ENCODE results near the gene RNASEH2B.

RNASEH2B gene

DNA sequence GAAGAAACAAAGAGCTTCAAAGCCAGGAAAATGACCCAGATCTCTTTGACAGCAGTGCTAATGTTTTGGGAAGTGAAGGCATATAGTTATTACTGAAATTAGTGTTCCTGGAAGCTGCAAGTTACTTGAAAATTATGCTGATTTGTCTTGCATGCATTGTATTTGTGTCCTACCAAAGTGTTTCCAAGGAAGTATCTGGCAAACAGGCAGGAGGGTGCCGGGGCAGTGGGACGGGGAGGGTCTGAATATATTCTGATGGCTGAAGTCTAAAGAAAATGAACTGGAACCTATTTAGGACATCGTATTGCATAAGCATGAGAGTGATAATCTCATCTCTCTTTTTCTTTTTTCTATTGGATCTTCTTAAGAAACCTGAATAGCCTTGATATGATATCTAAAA is 9.0 kb downstream of the RNASEH2B start:
- Histone ChIP-seq H3K27ac (ENCODE audit: low read depth, low read length) (no peak overlapping the region), H3K9me3 (ENCODE audit: insufficient read depth, low read depth, low read length) (peaks cover 27% of the 10 kb centered on the region), H3K4me1 (ENCODE audit: insufficient read depth, low read length) (peaks cover 10% of the 10 kb centered on the region), H3K9ac (ENCODE audit: low read depth, low read length) (no peak overlapping the region), H3K4me3 (ENCODE audit: low read length) (no peak overlapping the region), H3K27me3 (ENCODE audit: insufficient read depth, low read length) (no peaks in the 10 kb centered on the region), H3K36me3 (ENCODE audit: insufficient read depth, low read length) (peaks cover 7% of the 10 kb centered on the region)
- WGBS, result 96% methylated on average over 2 of the region's 3 CpGs

DNA sequence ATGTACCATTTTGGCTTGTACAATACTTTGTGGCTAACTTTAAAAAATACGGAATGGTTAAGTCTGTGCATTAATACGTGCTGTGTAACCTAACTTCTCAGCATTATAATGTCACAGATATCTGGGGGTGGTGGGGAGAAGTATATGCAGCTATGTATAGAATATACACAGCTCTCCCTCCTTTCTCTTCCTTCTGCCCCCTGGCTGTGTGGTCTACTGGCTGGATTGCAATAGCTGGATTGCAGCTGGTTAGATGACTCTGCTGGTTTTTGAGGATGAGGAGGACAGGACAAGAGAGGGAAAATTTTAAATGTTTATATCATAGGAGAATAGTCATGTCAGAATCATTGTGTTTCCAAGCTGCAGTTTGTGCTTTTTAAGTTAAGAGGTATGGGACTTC is 9.7 kb downstream of the RNASEH2B start:
- H3K9ac ChIP-seq (ENCODE audit: low read depth, low read length), result no peak overlapping the region
- WGBS, result 86% methylated on average over 2 of the region's 2 CpGs
- H3K27ac ChIP-seq (ENCODE audit: low read depth, low read length), result no peak overlapping the region

GRCh38 chr13:50921706-50922105 is 12.1 kb downstream of the RNASEH2B start:
- no peak overlapping the region for H3K27ac ChIP-seq (ENCODE audit: low read depth, low read length)
- H3K9me3 ChIP-seq (ENCODE audit: insufficient read depth, low read depth, low read length), result peaks cover 46% of the 10 kb centered on the region
- H3K27me3 ChIP-seq (ENCODE audit: insufficient read depth, low read length), result no peaks in the 10 kb centered on the region
- peaks cover 7% of the 10 kb centered on the region for H3K36me3 ChIP-seq (ENCODE audit: insufficient read depth, low read length)
- WGBS, result 97% methylated on average over 1 of the region's 1 CpG
- H3K4me3 ChIP-seq (ENCODE audit: low read length), result no peak overlapping the region
- H3K4me1 ChIP-seq (ENCODE audit: insufficient read depth, low read length), result peaks cover 3% of the 10 kb centered on the region
- no peak overlapping the region for H3K9ac ChIP-seq (ENCODE audit: low read depth, low read length)

More for the DNA sequence above, 9.7 kb downstream of the RNASEH2B start:
- H3K27me3 ChIP-seq (ENCODE audit: insufficient read depth, low read length), result no peaks in the 10 kb centered on the region
- peaks cover 7% of the 10 kb centered on the region for H3K36me3 ChIP-seq (ENCODE audit: insufficient read depth, low read length)
- no peak overlapping the region for H3K4me3 ChIP-seq (ENCODE audit: low read length)
- peaks cover 34% of the 10 kb centered on the region for H3K9me3 ChIP-seq (ENCODE audit: insufficient read depth, low read depth, low read length)
- peaks cover 10% of the 10 kb centered on the region for H3K4me1 ChIP-seq (ENCODE audit: insufficient read depth, low read length)

DNA sequence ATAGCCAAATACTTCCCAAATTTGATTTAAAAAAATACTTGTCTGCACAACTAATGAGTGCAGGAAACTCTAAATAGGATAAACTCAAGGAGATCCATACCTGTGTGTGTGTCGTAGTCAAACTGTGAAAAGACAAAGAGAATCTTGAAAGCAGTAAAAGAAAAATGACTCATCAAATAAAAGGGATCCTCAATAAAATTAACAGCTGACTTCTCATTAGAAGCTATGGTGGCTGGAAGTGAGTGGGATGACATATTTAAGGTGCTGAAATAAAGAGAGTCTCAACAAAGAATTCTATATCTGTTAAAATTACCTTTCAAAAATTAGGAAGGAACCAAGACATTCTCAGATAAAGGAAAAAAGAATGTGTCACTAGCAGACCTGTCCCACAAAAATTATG is 13.7 kb downstream of the RNASEH2B start:
- no peaks in the 10 kb centered on the region for H3K27me3 ChIP-seq (ENCODE audit: insufficient read depth, low read length)
- H3K4me1 ChIP-seq (ENCODE audit: insufficient read depth, low read length), result no peaks in the 10 kb centered on the region
- no peak overlapping the region for H3K27ac ChIP-seq (ENCODE audit: low read depth, low read length)
- H3K36me3 ChIP-seq (ENCODE audit: insufficient read depth, low read length), result peaks cover 7% of the 10 kb centered on the region
- H3K9ac ChIP-seq (ENCODE audit: low read depth, low read length), result no peak overlapping the region
- H3K9me3 ChIP-seq (ENCODE audit: insufficient read depth, low read depth, low read length), result peaks cover 46% of the 10 kb centered on the region
- 100% methylated on average over 1 of the region's 1 CpG for WGBS
- H3K4me3 ChIP-seq (ENCODE audit: low read length), result no peak overlapping the region

- no peak overlapping the region for H3K9ac ChIP-seq (ENCODE audit: low read depth, low read length)
- no peak overlapping the region for H3K27ac ChIP-seq (ENCODE audit: low read depth, low read length)
- H3K4me1 ChIP-seq (ENCODE audit: insufficient read depth, low read length), result no peaks in the 10 kb centered on the region
- H3K36me3 ChIP-seq (ENCODE audit: insufficient read depth, low read length), result peaks cover 7% of the 10 kb centered on the region
- no peak overlapping the region for H3K4me3 ChIP-seq (ENCODE audit: low read length)
- H3K27me3 ChIP-seq (ENCODE audit: insufficient read depth, low read length), result no peaks in the 10 kb centered on the region
- peaks cover 46% of the 10 kb centered on the region for H3K9me3 ChIP-seq (ENCODE audit: insufficient read depth, low read depth, low read length)
Observed at GRCh38 chr13:50924025-50924424, 14.4 kb downstream of the RNASEH2B start.

- H3K9me3 ChIP-seq (ENCODE audit: insufficient read depth, low read depth, low read length), result peaks cover 28% of the 10 kb centered on the region
- no peaks in the 10 kb centered on the region for H3K27me3 ChIP-seq (ENCODE audit: insufficient read depth, low read length)
- no peak overlapping the region for H3K9ac ChIP-seq (ENCODE audit: low read depth, low read length)
- WGBS, result 93% methylated on average over 1 of the region's 2 CpGs
- H3K36me3 ChIP-seq (ENCODE audit: insufficient read depth, low read length), result peaks cover 3% of the 10 kb centered on the region
- H3K4me3 ChIP-seq (ENCODE audit: low read length), result no peak overlapping the region
- H3K27ac ChIP-seq (ENCODE audit: low read depth, low read length), result no peak overlapping the region
- no peaks in the 10 kb centered on the region for H3K4me1 ChIP-seq (ENCODE audit: insufficient read depth, low read length)
Observed at GRCh38 chr13:50927701-50928100, 18.1 kb downstream of the RNASEH2B start.

DNA sequence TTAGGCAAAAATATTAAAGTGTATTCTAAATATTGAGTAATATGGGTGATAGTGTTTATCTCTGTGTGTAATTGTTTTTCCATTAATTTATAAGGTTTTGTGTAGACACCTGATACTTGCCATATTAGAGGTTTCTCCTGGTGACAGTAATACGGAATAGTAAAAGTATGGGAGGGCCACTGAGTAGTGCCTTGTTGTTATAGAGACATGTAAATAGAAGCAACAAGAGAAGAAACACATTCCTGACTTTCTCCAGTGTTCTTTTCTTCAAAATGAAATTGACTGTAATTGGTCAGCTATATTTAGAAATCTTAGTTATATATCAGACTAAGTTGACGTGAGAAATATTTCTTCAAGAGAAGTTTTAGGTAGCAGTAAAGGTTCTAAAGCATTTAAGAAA is 18.5 kb downstream of the RNASEH2B start:
- Histone ChIP-seq H3K9ac (ENCODE audit: low read depth, low read length) (no peak overlapping the region), H3K36me3 (ENCODE audit: insufficient read depth, low read length) (peaks cover 3% of the 10 kb centered on the region), H3K4me3 (ENCODE audit: low read length) (no peak overlapping the region), H3K27ac (ENCODE audit: low read depth, low read length) (no peak overlapping the region), H3K27me3 (ENCODE audit: insufficient read depth, low read length) (no peaks in the 10 kb centered on the region), H3K9me3 (ENCODE audit: insufficient read depth, low read depth, low read length) (peaks cover 24% of the 10 kb centered on the region), H3K4me1 (ENCODE audit: insufficient read depth, low read length) (no peaks in the 10 kb centered on the region)
- 100% methylated on average over 2 of the region's 2 CpGs for WGBS

- Histone ChIP-seq H3K27me3 (ENCODE audit: insufficient read depth, low read length) (no peaks in the 10 kb centered on the region), H3K9me3 (ENCODE audit: insufficient read depth, low read depth, low read length) (peaks cover 16% of the 10 kb centered on the region), H3K9ac (ENCODE audit: low read depth, low read length) (no peak overlapping the region), H3K36me3 (ENCODE audit: insufficient read depth, low read length) (peaks cover 3% of the 10 kb centered on the region; the same call in 1 of the 2 replicates), H3K4me3 (ENCODE audit: low read length) (no peak overlapping the region), H3K4me1 (ENCODE audit: insufficient read depth, low read length) (no peaks in the 10 kb centered on the region), H3K27ac (ENCODE audit: low read depth, low read length) (no peak overlapping the region)
- 94% methylated on average over 3 of the region's 3 CpGs for WGBS
Observed at GRCh38 chr13:50928659-50929462, 19.3 kb downstream of the RNASEH2B start.

- Histone ChIP-seq H3K4me3 (ENCODE audit: low read length) (no peak overlapping the region), H3K27me3 (ENCODE audit: insufficient read depth, low read length) (no peaks in the 10 kb centered on the region), H3K4me1 (ENCODE audit: insufficient read depth, low read length) (no peaks in the 10 kb centered on the region), H3K27ac (ENCODE audit: low read depth, low read length) (no peak overlapping the region), H3K9ac (ENCODE audit: low read depth, low read length) (no peak overlapping the region), H3K9me3 (ENCODE audit: insufficient read depth, low read depth, low read length) (no peaks in the 10 kb centered on the region), H3K36me3 (ENCODE audit: insufficient read depth, low read length) (peaks cover 19% of the 10 kb centered on the region)
- WGBS, result 97% methylated on average over 6 of the region's 6 CpGs
Observed at GRCh38 chr13:50932091-50932490, 22.5 kb downstream of the RNASEH2B start.

- Histone ChIP-seq H3K27ac (ENCODE audit: low read depth, low read length) (no peak overlapping the region), H3K9ac (ENCODE audit: low read depth, low read length) (no peak overlapping the region), H3K36me3 (ENCODE audit: insufficient read depth, low read length) (peaks cover 29% of the 10 kb centered on the region), H3K9me3 (ENCODE audit: insufficient read depth, low read depth, low read length) (peaks cover 9% of the 10 kb centered on the region; the same call in 1 of the 2 replicates), H3K27me3 (ENCODE audit: insufficient read depth, low read length) (no peaks in the 10 kb centered on the region), H3K4me3 (ENCODE audit: low read length) (no peak overlapping the region), H3K4me1 (ENCODE audit: insufficient read depth, low read length) (no peaks in the 10 kb centered on the region)
- WGBS, result 97% methylated on average over 5 of the region's 5 CpGs
Observed at GRCh38 chr13:50934735-50935435, 25.3 kb downstream of the RNASEH2B start.

DNA sequence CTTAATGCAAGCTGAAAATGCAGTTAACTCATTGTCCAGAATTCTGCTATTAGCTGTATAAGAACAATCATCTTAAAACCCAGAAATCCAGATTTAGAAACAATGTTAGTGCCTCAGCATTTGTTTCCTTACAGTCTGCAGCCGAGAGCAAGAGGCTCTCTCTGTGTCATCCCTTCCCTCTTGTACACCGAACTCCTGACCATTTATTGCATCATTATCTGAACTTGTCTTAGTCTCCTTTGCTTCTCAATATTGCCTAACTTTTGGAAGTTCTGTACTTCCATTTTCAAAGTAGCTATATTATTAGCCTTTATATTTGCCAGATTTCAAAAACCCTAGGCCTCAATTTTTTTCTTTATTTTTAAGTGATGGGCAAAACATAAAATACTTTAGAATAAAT is 27.1 kb downstream of the RNASEH2B start:
- Histone ChIP-seq H3K9me3 (ENCODE audit: insufficient read depth, low read depth, low read length) (peaks cover 9% of the 10 kb centered on the region; the same call in 1 of the 2 replicates), H3K36me3 (ENCODE audit: insufficient read depth, low read length) (peaks cover 31% of the 10 kb centered on the region), H3K27me3 (ENCODE audit: insufficient read depth, low read length) (no peaks in the 10 kb centered on the region), H3K4me3 (ENCODE audit: low read length) (no peak overlapping the region), H3K4me1 (ENCODE audit: insufficient read depth, low read length) (no peaks in the 10 kb centered on the region), H3K9ac (ENCODE audit: low read depth, low read length) (no peak overlapping the region), H3K27ac (ENCODE audit: low read depth, low read length) (no peak overlapping the region)
- WGBS, result 95% methylated on average over 2 of the region's 2 CpGs

Measured in HUES64 (cell line).